Subcutaneous abdominal adipose tissue (tissue), 5 donors: ENCODE measurements around the gene PHYHIPL.
"Not testable (repeated sequence)": the region's sequence is repeated elsewhere in the genome, so short reads cannot be mapped to it uniquely, and the experiment has no call there.

Source experiments
- H3K27ac ChIP-seq: one replicate; pipeline ENCODE4 v1.7.0; 2013; ENCODE audit warnings: low read depth, mild to moderate bottlenecking, inconsistent platforms, low read length, moderate library complexity
- H3K27me3 ChIP-seq, 5 donors: one replicate each; pipeline ENCODE4 v1.7.0; 2013; ENCODE audit warnings: low read length in 5 of 5, inconsistent platforms in 1 of 5; ENCODE audit not compliant: control insufficient read depth in 5 of 5, insufficient read depth in 4 of 5
- H3K36me3 ChIP-seq, 5 donors: one replicate each; pipeline ENCODE4 v1.7.0; 2013; ENCODE audit warnings: low read length in 5 of 5; ENCODE audit not compliant: control insufficient read depth in 5 of 5, insufficient read depth in 5 of 5
- H3K4me1 ChIP-seq, 5 donors: one replicate each; pipeline ENCODE4 v1.7.0; 2013; ENCODE audit warnings: low read length in 5 of 5, mild to moderate bottlenecking in 3 of 5, moderate library complexity in 1 of 5; ENCODE audit not compliant: control insufficient read depth in 5 of 5, insufficient read depth in 5 of 5
- H3K4me3 ChIP-seq, 5 donors: one replicate each; pipeline ENCODE4 v1.7.0; 2013; ENCODE audit warnings: low read length in 5 of 5, low read depth in 1 of 5
- H3K9ac ChIP-seq, 5 donors: one replicate each; pipeline ENCODE4 v1.7.0; 2013; ENCODE audit warnings: low read length in 5 of 5, mild to moderate bottlenecking in 4 of 5, moderate library complexity in 3 of 5
- H3K9me3 ChIP-seq, 5 donors: one replicate each; pipeline ENCODE4 v1.7.0; 2013; ENCODE audit warnings: low read length in 5 of 5; ENCODE audit not compliant: control insufficient read depth in 5 of 5
- donor health status: healthy.
- donor health status: healthy.
- donor health status: healthy.
- donor health status: healthy.
- donor health status: healthy.

PHYHIPL gene

GRCh38 chr10:59181668-59182067 is 5.2 kb downstream of the PHYHIPL start:
- Histone ChIP-seq H3K4me3 (no peak overlapping the region), H3K36me3 (no peaks in the 10 kb centered on the region), H3K9me3 (no peaks in the 10 kb centered on the region), H3K9ac (no peak overlapping the region), H3K27ac (no peak overlapping the region), H3K27me3 (peaks cover 2 to 9% (median 5%) of the 10 kb centered on the region in 5 donors), H3K4me1 (peaks cover 0 to 9% (median 6%) of the 10 kb centered on the region in 5 donors)

GRCh38 chr10:59190332-59190731 is 13.9 kb downstream of the PHYHIPL start:
- H3K27ac ChIP-seq: no peak overlapping the region
- H3K4me1 ChIP-seq: no peaks in the 10 kb centered on the region
- H3K9ac ChIP-seq: no peak overlapping the region
- no peaks in the 10 kb centered on the region for H3K9me3 ChIP-seq
- H3K4me3 ChIP-seq: no peak overlapping the region
- H3K36me3 ChIP-seq: no peaks in the 10 kb centered on the region
- no peaks in the 10 kb centered on the region for H3K27me3 ChIP-seq

- Histone ChIP-seq H3K27ac (no peak overlapping the region), H3K9me3 (no peaks in the 10 kb centered on the region)
Observed at GRCh38 chr10:59206204-59206720, 29.8 kb downstream of the PHYHIPL start.

GRCh38 chr10:59212301-59212798 is 35.9 kb downstream of the PHYHIPL start:
- Histone ChIP-seq H3K27ac (no peak overlapping the region), H3K4me1 (no peaks in the 10 kb centered on the region), H3K9ac (no peak overlapping the region), H3K27me3 (no peaks in the 10 kb centered on the region), H3K36me3 (no peaks in the 10 kb centered on the region), H3K9me3 (no peaks in the 10 kb centered on the region), H3K4me3 (no peak overlapping the region)

More at GRCh38 chr10:59206204-59206720, 29.8 kb downstream of the PHYHIPL start:
- no peaks in the 10 kb centered on the region for H3K36me3 ChIP-seq
- no peak overlapping the region for H3K9ac ChIP-seq
- H3K27me3 ChIP-seq: no peaks in the 10 kb centered on the region
- no peak overlapping the region for H3K4me3 ChIP-seq
- no peaks in the 10 kb centered on the region for H3K4me1 ChIP-seq

GRCh38 chr10:59214160-59214559 is 37.7 kb downstream of the PHYHIPL start:
- Histone ChIP-seq H3K4me1 (no peaks in the 10 kb centered on the region), H3K9ac (no peak overlapping the region), H3K4me3 (no peak overlapping the region), H3K27ac (no peak overlapping the region), H3K9me3 (no peaks in the 10 kb centered on the region), H3K36me3 (no peaks in the 10 kb centered on the region), H3K27me3 (no peaks in the 10 kb centered on the region)

GRCh38 chr10:59216178-59216869 is 39.9 kb downstream of the PHYHIPL start:
- Histone ChIP-seq H3K9ac (no peak overlapping the region), H3K27me3 (no peaks in the 10 kb centered on the region), H3K4me3 (no peak overlapping the region), H3K36me3 (no peaks in the 10 kb centered on the region), H3K9me3 (no peaks in the 10 kb centered on the region), H3K4me1 (no peaks in the 10 kb centered on the region), H3K27ac (no peak overlapping the region)

- no peak overlapping the region for H3K4me3 ChIP-seq
- no peaks in the 10 kb centered on the region for H3K9me3 ChIP-seq
- no peak overlapping the region for H3K27ac ChIP-seq
- H3K36me3 ChIP-seq: no peaks in the 10 kb centered on the region
- H3K9ac ChIP-seq: no peak overlapping the region
- no peaks in the 10 kb centered on the region for H3K27me3 ChIP-seq
- H3K4me1 ChIP-seq: no peaks in the 10 kb centered on the region
Observed at GRCh38 chr10:59222788-59223187, 46.3 kb downstream of the PHYHIPL start.

- not testable (repeated sequence) for H3K27ac ChIP-seq, H3K4me3 ChIP-seq, H3K9me3 ChIP-seq, H3K9ac ChIP-seq, H3K36me3 ChIP-seq, H3K27me3 ChIP-seq, H3K4me1 ChIP-seq
Observed at GRCh38 chr10:59223597-59223996, 47.2 kb downstream of the PHYHIPL start.

- Histone ChIP-seq H3K4me1 (no peaks in the 10 kb centered on the region), H3K27me3 (no peaks in the 10 kb centered on the region), H3K9me3 (no peaks in the 10 kb centered on the region), H3K9ac (no peak overlapping the region), H3K27ac (no peak overlapping the region), H3K36me3 (no peaks in the 10 kb centered on the region), H3K4me3 (no peak overlapping the region)
Observed at GRCh38 chr10:59225211-59225610, 48.8 kb downstream of the PHYHIPL start.

- Histone ChIP-seq H3K27ac (no peak overlapping the region), H3K4me1 (no peaks in the 10 kb centered on the region), H3K9ac (no peak overlapping the region), H3K36me3 (no peaks in the 10 kb centered on the region), H3K9me3 (no peaks in the 10 kb centered on the region), H3K27me3 (no peaks in the 10 kb centered on the region), H3K4me3 (no peak overlapping the region)
Observed at GRCh38 chr10:59227136-59227673, 50.8 kb downstream of the PHYHIPL start.
